ENCODE measurements around the gene FYB1.

DNA sequence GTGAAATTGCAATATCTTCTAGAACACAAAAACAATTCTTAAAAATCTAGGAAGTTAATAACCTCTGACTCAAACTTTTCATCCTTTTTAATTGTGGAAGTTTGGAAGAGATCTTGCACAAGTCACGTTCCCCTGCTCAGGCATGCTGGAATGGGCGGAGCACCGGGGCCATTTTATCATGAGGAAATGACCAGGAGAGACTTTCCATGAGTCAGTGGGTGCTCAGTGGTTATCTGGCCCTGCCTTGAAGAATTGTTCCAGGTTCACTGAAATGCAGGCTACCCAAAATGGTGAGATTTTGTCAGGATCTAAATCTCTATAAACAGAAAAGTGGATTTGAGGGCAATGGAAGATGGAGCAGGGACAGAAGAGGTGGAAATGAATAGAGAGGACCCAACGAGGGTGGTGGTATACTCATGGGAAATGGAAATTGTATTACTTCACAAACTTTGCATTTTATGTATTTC is 61.2 kb downstream of the FYB1 start:
- TF ChIP-seq CTCF (IDR thresholded peaks at IDR 0.05): no peak
- no peak for TF ChIP-seq POLR2A (IDR thresholded peaks at IDR 0.05)
